Cardiac atrium fibroblast (primary cell): ENCODE measurements around the gene TEX19. TPM values are rescaled to one million over a fixed set of nuclear protein-coding genes. Genes with fewer than 3 reads are reported as not detected.

Source experiments
- total RNA-seq: library from RNA; depleted of rRNA; stranded (reverse); fragments of >200 nt; gene quantifications from 2 replicates; pipeline ENCODE4 v1.2.3, GENCODE V29; 2015

Gene TEX19
- total RNA-seq: not detected in 2 replicates

GRCh38 chr17:82358465-82359350 is at the start of gene TEX19:
TEX19 (plus strand) TSS chr17:82359247; CDS start chr17:82362151, 2,904 bp downstream.

DNA sequence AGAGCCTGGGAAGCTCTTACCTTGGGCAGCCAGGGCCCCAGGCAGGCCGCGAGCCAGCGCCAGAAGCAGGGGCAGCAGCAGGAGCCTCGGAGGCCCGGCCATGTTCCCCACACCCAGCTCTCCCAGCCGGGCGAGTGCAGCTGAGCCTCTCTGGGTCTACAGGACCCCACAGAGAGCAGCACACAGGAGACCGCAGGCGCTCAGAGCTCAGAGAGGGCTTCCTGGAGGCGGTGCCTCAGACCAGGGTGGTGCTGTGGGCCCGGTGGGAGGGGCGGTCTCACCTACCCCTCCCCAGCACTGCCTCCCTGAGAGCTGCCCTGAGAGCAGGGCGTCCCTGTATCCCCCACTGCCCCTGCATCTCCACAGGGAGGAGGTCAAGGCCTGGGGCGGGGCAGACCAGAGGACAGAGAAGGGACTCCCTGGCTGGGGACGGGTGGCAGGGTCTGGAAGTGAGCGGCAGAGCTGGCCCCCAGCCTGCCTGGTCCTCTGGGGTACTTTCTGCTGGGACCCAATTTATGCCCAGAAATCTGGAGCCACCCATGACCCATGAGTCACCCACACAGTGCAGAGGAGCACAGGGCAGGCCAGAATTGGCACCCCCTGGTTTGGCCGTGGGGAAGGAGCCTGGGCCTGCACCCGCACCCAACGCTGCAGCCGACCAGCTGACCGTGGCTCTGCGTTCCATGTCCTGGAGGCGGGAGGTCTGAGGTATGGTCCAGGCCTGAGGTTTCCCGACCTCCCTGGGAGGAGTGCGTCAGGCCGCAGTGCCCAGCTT is 41.5 kb upstream of the TEX19 start, which contains the start of gene CD7:
Gene CD7, minus strand, starts transcription at position 215 of the 775 bp plus-strand sequence. Its CDS starts 113 bp downstream, at position 102.

DNA sequence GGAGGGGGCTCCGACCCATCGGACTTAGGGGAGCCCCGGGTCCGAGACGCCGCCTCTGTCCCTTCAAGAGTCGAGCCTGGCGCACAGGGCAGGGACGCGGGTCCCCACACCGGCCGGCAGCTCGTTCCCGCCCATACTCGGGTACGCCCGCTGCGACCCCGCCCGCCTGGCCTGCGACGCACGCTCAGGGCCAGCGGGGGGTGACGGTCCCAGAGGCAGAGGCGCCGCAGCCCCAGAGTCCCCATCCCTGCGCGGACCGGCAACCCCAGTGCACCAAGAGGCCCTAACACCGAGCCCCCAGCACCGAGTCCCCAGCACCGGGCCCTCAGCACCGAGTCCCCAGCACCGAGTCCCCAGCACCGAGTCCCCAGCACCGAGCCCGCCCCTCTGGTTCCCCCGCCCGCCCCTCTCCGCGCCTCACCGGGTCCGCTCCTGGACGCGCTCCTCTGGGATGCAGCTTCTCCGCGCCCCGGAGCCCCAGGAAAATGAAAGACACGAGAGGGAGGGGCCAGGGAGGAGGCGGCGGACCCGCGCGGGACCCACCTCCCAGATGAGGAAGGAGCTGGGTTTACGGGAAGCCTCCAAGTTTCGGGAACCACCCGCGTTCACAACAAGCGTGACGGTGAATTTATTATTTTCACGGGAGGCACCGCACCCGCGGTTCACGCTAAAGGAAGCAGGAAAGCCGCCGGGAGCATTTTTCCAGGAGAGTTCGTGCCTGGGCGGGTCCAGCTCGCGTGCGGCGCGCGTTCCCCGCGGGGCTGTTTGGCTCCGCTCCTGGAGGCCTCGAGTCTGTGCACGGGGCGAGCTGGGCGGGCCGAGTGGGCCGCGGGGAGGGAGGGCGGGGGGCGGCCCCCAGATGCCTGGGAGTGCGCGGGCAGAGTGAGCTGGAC is 25.5 kb upstream of the TEX19 start, which contains the start of gene SECTM1:
Gene SECTM1, minus strand, starts transcription at position 488 of the 893 bp plus-strand sequence. CDS start 6,526 bp downstream, outside the sequence.

DNA sequence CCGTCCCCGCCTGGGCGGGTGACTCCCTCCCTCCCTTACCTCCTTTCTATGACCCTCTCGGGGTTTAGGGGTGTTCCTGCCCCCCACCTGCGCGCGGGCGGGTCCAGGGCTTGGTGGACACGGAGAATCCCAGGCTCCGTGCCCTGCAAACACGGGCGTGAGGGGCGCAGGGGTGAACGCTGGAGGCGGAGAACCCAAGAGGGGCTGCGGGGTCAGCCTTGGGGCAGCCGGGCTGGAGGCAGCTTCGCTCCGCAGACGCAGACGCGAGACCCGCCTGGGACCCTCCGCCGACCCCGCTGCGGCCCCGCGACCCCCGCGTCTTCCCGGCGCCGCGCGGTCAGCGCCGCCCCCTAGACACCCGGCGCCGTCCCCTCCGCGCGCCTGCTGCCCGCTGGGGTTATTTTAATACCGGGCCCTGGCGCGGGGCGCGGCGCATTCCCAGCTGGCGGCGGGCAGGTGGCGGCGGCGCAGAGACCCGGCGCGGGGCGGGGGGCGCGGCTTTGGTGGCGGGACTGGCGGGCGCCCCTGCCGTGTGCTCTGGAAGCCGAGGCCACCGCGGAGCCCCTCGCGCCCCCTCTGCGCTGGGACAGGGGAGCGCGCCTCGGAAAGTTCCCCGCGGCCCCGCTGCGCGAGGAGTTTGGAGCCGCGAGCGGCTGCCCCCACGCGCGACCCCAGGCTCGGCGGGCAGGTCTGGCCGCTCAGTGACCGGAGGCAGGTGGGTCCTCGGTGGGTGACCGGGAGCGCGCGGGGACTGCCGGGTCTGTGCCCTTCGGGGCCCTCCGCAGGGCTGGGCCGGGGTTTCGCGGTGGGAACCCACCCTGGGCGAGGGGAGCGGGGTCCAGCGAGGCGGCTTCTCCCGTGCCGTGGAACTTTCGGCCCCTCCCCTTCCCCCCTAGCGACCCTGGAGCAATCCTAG is 12.5 kb downstream of the TEX19 start, which contains the start of gene UTS2R:
Gene UTS2R, plus strand, starts transcription at position 433 of the 916 bp plus-strand sequence. CDS start 2,560 bp downstream, outside the sequence.

Other genes with a start within 250 kb of the TEX19 start
- 6.5 and 9.4 TPM in 2 replicates for gene CCDC57, start 146.4 kb upstream of the TEX19 start, total RNA-seq
- 600 and 632 TPM in 2 replicates for gene SLC16A3, start 130.2 kb upstream of the TEX19 start, total RNA-seq
- 28.7 and 31.3 TPM in 2 replicates for gene CSNK1D, start 85.5 kb upstream of the TEX19 start, total RNA-seq
- gene CD7, start 41.6 kb upstream of the TEX19 start, total RNA-seq: 0.49 TPM in 1 of 2 replicates, not detected in the other
- 18.4 and 25.6 TPM in 2 replicates for gene SECTM1, start 25.5 kb upstream of the TEX19 start, total RNA-seq
- gene UTS2R, start 12.5 kb downstream of the TEX19 start, total RNA-seq: not detected in 2 replicates
- 6.8 and 11.2 TPM in 2 replicates for gene HEXD, start 59.1 kb downstream of the TEX19 start, total RNA-seq
- 39.2 and 40.1 TPM in 2 replicates for gene OGFOD3, start 59.3 kb downstream of the TEX19 start, total RNA-seq
- 58.2 and 59.4 TPM in 2 replicates for gene CYBC1, start 91.5 kb downstream of the TEX19 start, total RNA-seq
- 22.2 and 26.0 TPM in 2 replicates for gene NARF, start 99.5 kb downstream of the TEX19 start, total RNA-seq
- gene FOXK2, start 160.5 kb downstream of the TEX19 start, total RNA-seq: 28.5 and 34.5 TPM in 2 replicates